Measurements from ENCODE around the gene UMAD1.

GRCh38 chr7:7884855-7885254, 244.3 kb downstream of the UMAD1 start:
- no peak for TF ChIP-seq CTCF (IDR thresholded peaks at IDR 0.05 in 8 of 11, conservative IDR thresholded peaks at IDR 0.05 in 3 of 11)
- TF ChIP-seq POLR2AphosphoS5 (IDR thresholded peaks at IDR 0.05), result no peak
